Trophoblast cell (in vitro differentiated cells and primary cell): ENCODE measurements around the gene MBNL3.

ENCODE experiments used
- DNase-seq, 2 donors: peaks; one replicate each; pipeline ENCODE4 v3.0.0-alpha.2; 2016
- H2AFZ ChIP-seq: 2 replicates; pipeline ENCODE4 v1.6.1; 2013; ENCODE audit warnings: low read length, moderate library complexity, mild to moderate bottlenecking; ENCODE audit not compliant: insufficient read depth, poor library complexity
- H2AK5ac ChIP-seq: 2 replicates; pipeline ENCODE4 v1.6.1; 2013; ENCODE audit warnings: mild to moderate bottlenecking, low read length
- H2BK120ac ChIP-seq: 2 replicates; pipeline ENCODE4 v1.6.1; 2013; ENCODE audit warnings: low read length, mild to moderate bottlenecking, moderate library complexity; ENCODE audit not compliant: insufficient read depth, poor library complexity
- H2BK12ac ChIP-seq: 2 replicates; pipeline ENCODE4 v1.6.1; 2013; ENCODE audit warnings: mild to moderate bottlenecking, low read length, moderate library complexity
- H2BK5ac ChIP-seq: 2 replicates; pipeline ENCODE4 v1.6.1; 2013; ENCODE audit warnings: low read length, low read depth, moderate library complexity, mild to moderate bottlenecking; ENCODE audit not compliant: poor library complexity
- H3K14ac ChIP-seq: 2 replicates; pipeline ENCODE4 v1.6.1; 2013; ENCODE audit warnings: mild to moderate bottlenecking, low read length
- H3K18ac ChIP-seq: 2 replicates; pipeline ENCODE4 v1.6.1; 2013; ENCODE audit warnings: mild to moderate bottlenecking, low read length
- H3K23ac ChIP-seq: 2 replicates; pipeline ENCODE4 v1.6.1; 2013; ENCODE audit warnings: low read length
- H3K27ac ChIP-seq: 2 replicates; pipeline ENCODE4 v1.5.1; 2013; ENCODE audit warnings: low read depth, mild to moderate bottlenecking, inconsistent platforms, low read length, moderate library complexity
- H3K27me3 ChIP-seq: 2 replicates; pipeline ENCODE4 v1.6.1; 2013; ENCODE audit warnings: inconsistent platforms, mild to moderate bottlenecking, low read length, moderate library complexity; ENCODE audit not compliant: insufficient read depth
- H3K36me3 ChIP-seq, 2 experiments: 1 replicate in 1 of 2; 2 replicates in 1 of 2; pipeline ENCODE4 v1.6.1; 2013; ENCODE audit warnings: low read length in 2 of 2, mild to moderate bottlenecking in 2 of 2, moderate library complexity in 1 of 2; ENCODE audit not compliant: insufficient read depth in 2 of 2, control insufficient read depth in 1 of 2
- H3K4ac ChIP-seq: 2 replicates; pipeline ENCODE4 v1.6.1; 2013; ENCODE audit warnings: low read depth, mild to moderate bottlenecking, low read length, moderate library complexity
- H3K4me1 ChIP-seq, 2 experiments: 1 replicate in 1 of 2; 2 replicates in 1 of 2; pipeline ENCODE4 v1.6.1; 2013; ENCODE audit warnings: low read length in 2 of 2, mild to moderate bottlenecking in 2 of 2, moderate library complexity in 1 of 2; ENCODE audit not compliant: insufficient read depth in 2 of 2, control insufficient read depth in 1 of 2
- H3K4me2 ChIP-seq: 2 replicates; pipeline ENCODE4 v1.6.1; 2013; ENCODE audit warnings: inconsistent platforms, mild to moderate bottlenecking, low read length, moderate library complexity
- H3K4me3 ChIP-seq: 2 replicates; pipeline ENCODE4 v1.5.1; 2013; ENCODE audit warnings: mild to moderate bottlenecking, low read depth, low read length, inconsistent platforms
- H3K79me1 ChIP-seq: one replicate; pipeline ENCODE4 v1.6.1; 2013; ENCODE audit warnings: low read length
- H3K79me2 ChIP-seq: 2 replicates; pipeline ENCODE4 v1.6.1; 2013; ENCODE audit warnings: low read length, mild to moderate bottlenecking; ENCODE audit not compliant: control insufficient read depth, insufficient read depth, poor library complexity
- H3K9ac ChIP-seq: 2 replicates; pipeline ENCODE4 v1.6.1; 2013; ENCODE audit warnings: mild to moderate bottlenecking, low read length
- H3K9me3 ChIP-seq: 2 replicates; pipeline ENCODE4 v1.6.1; 2013; ENCODE audit warnings: low read depth, mild to moderate bottlenecking, control low read depth, inconsistent platforms, low read length; ENCODE audit not compliant: insufficient read depth
- H4K12ac ChIP-seq: 2 replicates; pipeline ENCODE4 v1.6.1; 2013; ENCODE audit warnings: low read depth, mild to moderate bottlenecking, low read length, moderate library complexity
- H4K8ac ChIP-seq: 2 replicates; pipeline ENCODE4 v1.6.1; 2013; ENCODE audit warnings: low read depth, mild to moderate bottlenecking, low read length, moderate library complexity
- H4K91ac ChIP-seq: one replicate; pipeline ENCODE4 v1.6.1; 2013; ENCODE audit warnings: low read depth, mild to moderate bottlenecking, low read length, moderate library complexity
- WGBS: extraction: QIAGEN DNeasy Blood & Tissue Kit; methylation state at CpG from one replicate; pipeline ENCODE4 v1.1.7; 2013; ENCODE audit warnings: missing lambda C conversion rate; ENCODE audit not compliant: insufficient read length, insufficient coverage; ENCODE audit errors: extremely low coverage; 5-methylcytosine and 5-hydroxymethylcytosine counted together

Gene MBNL3

GRCh38 chrX:132505116-132505515 is 16.3 kb upstream of the MBNL3 start:
- no CpG with 5 or more reads among the region's 3 CpGs for WGBS
- H3K23ac ChIP-seq, result no peak overlapping the region
- no peaks in the 10 kb centered on the region for H3K9me3 ChIP-seq
- H3K4me3 ChIP-seq, result no peak overlapping the region
- H3K79me1 ChIP-seq, result no peaks in the 10 kb centered on the region
- no peak overlapping the region for H3K9ac ChIP-seq
- H3K14ac ChIP-seq, result no peak overlapping the region
- no peak overlapping the region for H2BK120ac ChIP-seq
- no peak overlapping the region for H4K8ac ChIP-seq
- H2AK5ac ChIP-seq, result no peak overlapping the region
- no peak overlapping the region for H3K4me2 ChIP-seq
- no peak overlapping the region for H4K12ac ChIP-seq
- H3K79me2 ChIP-seq, result no peaks in the 10 kb centered on the region
- no peak overlapping the region for H2BK5ac ChIP-seq
- no peaks in the 10 kb centered on the region for H3K36me3 ChIP-seq
- no peak overlapping the region for H2AFZ ChIP-seq
- H3K18ac ChIP-seq, result no peak overlapping the region
- no peaks in the 10 kb centered on the region for H3K27me3 ChIP-seq
- no peak for DNase-seq
- H3K4me1 ChIP-seq, result no peaks in the 10 kb centered on the region
- H2BK12ac ChIP-seq, result no peak overlapping the region
- no peak overlapping the region for H4K91ac ChIP-seq
- H3K27ac ChIP-seq, result no peak overlapping the region
- no peak overlapping the region for H3K4ac ChIP-seq

DNA sequence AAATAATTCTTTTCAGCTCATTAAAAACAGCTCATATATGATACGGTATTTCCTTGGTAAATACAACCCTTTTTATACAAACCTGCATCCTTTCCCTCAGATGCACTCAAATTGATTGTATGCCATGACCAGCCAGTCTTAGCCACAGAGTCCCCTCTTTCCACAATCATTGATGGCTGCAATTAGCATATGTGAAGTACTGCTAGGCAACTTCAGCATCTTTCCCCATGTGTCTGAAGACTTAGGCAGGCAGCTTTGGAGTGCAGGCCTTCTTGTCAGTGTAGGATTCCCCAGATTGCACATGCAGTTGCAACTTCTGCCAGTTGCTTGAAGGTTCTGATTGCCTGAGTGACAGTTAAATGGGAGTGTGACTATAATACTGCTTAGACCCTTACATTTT is 15.6 kb upstream of the MBNL3 start:
- Histone ChIP-seq H2AK5ac (no peak overlapping the region), H3K9me3 (no peaks in the 10 kb centered on the region), H4K8ac (no peak overlapping the region), H3K79me1 (no peaks in the 10 kb centered on the region), H4K91ac (no peak overlapping the region), H3K14ac (no peak overlapping the region), H2AFZ (peak overlapping the region; percentile 28), H3K9ac (no peak overlapping the region), H4K12ac (no peak overlapping the region), H3K27me3 (no peaks in the 10 kb centered on the region), H3K4me2 (no peak overlapping the region), H3K4me1 (no peaks in the 10 kb centered on the region), H2BK5ac (no peak overlapping the region), H2BK120ac (no peak overlapping the region), H3K23ac (no peak overlapping the region), H3K4ac (no peak overlapping the region), H3K4me3 (no peak overlapping the region), H3K36me3 (no peaks in the 10 kb centered on the region), H2BK12ac (no peak overlapping the region), H3K27ac (no peak overlapping the region), H3K18ac (no peak overlapping the region), H3K79me2 (no peaks in the 10 kb centered on the region)
- DNase-seq, result no peak
- no CpG with 5 or more reads among the region's 1 CpG for WGBS

- Histone ChIP-seq H2BK12ac (no peak overlapping the region), H2AFZ (no peak overlapping the region), H3K36me3 (no peaks in the 10 kb centered on the region), H3K23ac (no peak overlapping the region), H3K4me3 (no peak overlapping the region), H3K27me3 (no peaks in the 10 kb centered on the region), H3K14ac (no peak overlapping the region), H3K9ac (no peak overlapping the region), H3K4me2 (no peak overlapping the region), H3K79me2 (no peaks in the 10 kb centered on the region), H2BK120ac (no peak overlapping the region), H2AK5ac (no peak overlapping the region), H3K27ac (no peak overlapping the region), H3K79me1 (no peaks in the 10 kb centered on the region), H3K9me3 (no peaks in the 10 kb centered on the region), H3K4me1 (peaks cover 0 to 4% of the 10 kb centered on the region in 2 experiments), H4K91ac (no peak overlapping the region), H2BK5ac (no peak overlapping the region), H4K8ac (no peak overlapping the region), H3K18ac (no peak overlapping the region), H4K12ac (no peak overlapping the region), H3K4ac (no peak overlapping the region)
- no CpG with 5 or more reads among the region's 2 CpGs for WGBS
- DNase-seq, result no peak
Observed at GRCh38 chrX:132501606-132502005, 12.8 kb upstream of the MBNL3 start.

DNA sequence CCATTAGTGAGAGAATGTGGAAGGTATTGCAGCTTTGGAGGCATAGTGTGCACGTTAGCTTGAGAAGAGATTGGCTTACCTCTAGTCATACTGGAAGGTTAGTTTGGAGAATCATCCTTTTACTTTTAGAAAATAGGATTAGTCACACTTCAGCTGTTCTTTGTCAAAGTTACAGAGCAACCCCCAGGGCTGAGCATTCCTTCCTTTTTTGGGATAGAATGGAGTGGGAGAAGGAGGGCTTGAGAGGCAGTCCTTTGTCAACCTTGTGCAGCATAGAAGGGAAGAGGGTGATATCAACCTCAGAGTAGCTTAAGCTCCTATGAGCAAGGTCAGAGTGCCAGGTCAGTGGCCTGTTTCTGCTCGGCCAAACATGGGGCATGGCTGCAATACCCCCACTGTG is 8.6 kb upstream of the MBNL3 start:
- Histone ChIP-seq H3K79me2 (no peaks in the 10 kb centered on the region), H3K4me3 (no peak overlapping the region), H2BK5ac (no peak overlapping the region), H3K23ac (no peak overlapping the region), H3K4ac (no peak overlapping the region), H2AK5ac (no peak overlapping the region), H3K14ac (no peak overlapping the region), H4K12ac (no peak overlapping the region), H3K27me3 (no peaks in the 10 kb centered on the region), H2BK12ac (no peak overlapping the region), H3K4me1 (peaks cover 0 to 4% of the 10 kb centered on the region in 2 experiments), H4K91ac (no peak overlapping the region), H2BK120ac (no peak overlapping the region), H2AFZ (no peak overlapping the region), H3K27ac (no peak overlapping the region), H3K9me3 (no peaks in the 10 kb centered on the region), H3K9ac (no peak overlapping the region), H3K79me1 (no peaks in the 10 kb centered on the region), H3K18ac (no peak overlapping the region), H3K4me2 (no peak overlapping the region), H4K8ac (no peak overlapping the region), H3K36me3 (no peaks in the 10 kb centered on the region)
- WGBS, result no CpG with 5 or more reads among the region's 2 CpGs
- DNase-seq, result no peak
